KMS-11 (cell line): ENCODE data around the gene MYO16.

ENCODE experiments used
- H2AFZ ChIP-seq: fragments of 200-600 bp; sonication (generic); 2 replicates; pipeline ENCODE4 v1.6.1; 2016; ENCODE audit warnings: antibody characterized with exemption, mixed run types, low read depth
- H3K27ac ChIP-seq: fragments of 200-600 bp; sonication (generic); 2 replicates; pipeline ENCODE4 v1.6.1; 2016; ENCODE audit warnings: mild to moderate bottlenecking, mixed run types
- H3K27me3 ChIP-seq: fragments of 200-600 bp; sonication (generic); 2 replicates; pipeline ENCODE4 v1.6.1; 2017; ENCODE audit warnings: mild to moderate bottlenecking, low read depth, mixed run types, moderate library complexity; ENCODE audit not compliant: insufficient read depth
- H3K36me3 ChIP-seq: fragments of 200-600 bp; sonication (generic); 2 replicates; pipeline ENCODE4 v1.6.1; 2017; ENCODE audit warnings: mild to moderate bottlenecking, mixed run types; ENCODE audit not compliant: insufficient read depth
- H3K4me1 ChIP-seq: fragments of 200-600 bp; sonication (generic); 2 replicates; pipeline ENCODE4 v1.6.1; 2016; ENCODE audit warnings: mild to moderate bottlenecking, low read depth, mixed run types; ENCODE audit not compliant: poor library complexity, severe bottlenecking
- H3K4me2 ChIP-seq: fragments of 200-600 bp; sonication (generic); 2 replicates; pipeline ENCODE4 v1.7.0; 2016; ENCODE audit warnings: mild to moderate bottlenecking, mixed run types
- H3K4me3 ChIP-seq: fragments of 200-600 bp; sonication (generic); IDR thresholded peaks from 2 replicates; pipeline ENCODE4 v1.6.1; 2017; ENCODE audit warnings: low read depth, low read length, mixed read lengths; ENCODE audit not compliant: insufficient read depth
- H3K79me2 ChIP-seq: fragments of 200-600 bp; sonication (generic); 2 replicates; pipeline ENCODE4 v1.6.1; 2016; ENCODE audit warnings: low read depth, mixed run types; ENCODE audit not compliant: insufficient read depth
- H3K9ac ChIP-seq: fragments of 200-600 bp; sonication (generic); 2 replicates; pipeline ENCODE4 v1.6.1; 2016; ENCODE audit warnings: mild to moderate bottlenecking, mixed run types
- H4K20me1 ChIP-seq: fragments of 200-600 bp; sonication (generic); 2 replicates; pipeline ENCODE4 v1.6.1; 2016; ENCODE audit warnings: mild to moderate bottlenecking, mixed run types; ENCODE audit not compliant: insufficient read depth
- TF ChIP-seq, protein P1 (sequence below): fragments of 200-600 bp; sonication (generic); conservative IDR thresholded peaks from 2 replicates; pipeline ENCODE4 v1.6.1; 2017; ENCODE audit warnings: low read depth, mild to moderate bottlenecking, antibody characterized with exemption, low read length, moderate library complexity, mixed read lengths

The MYO16 gene

DNA sequence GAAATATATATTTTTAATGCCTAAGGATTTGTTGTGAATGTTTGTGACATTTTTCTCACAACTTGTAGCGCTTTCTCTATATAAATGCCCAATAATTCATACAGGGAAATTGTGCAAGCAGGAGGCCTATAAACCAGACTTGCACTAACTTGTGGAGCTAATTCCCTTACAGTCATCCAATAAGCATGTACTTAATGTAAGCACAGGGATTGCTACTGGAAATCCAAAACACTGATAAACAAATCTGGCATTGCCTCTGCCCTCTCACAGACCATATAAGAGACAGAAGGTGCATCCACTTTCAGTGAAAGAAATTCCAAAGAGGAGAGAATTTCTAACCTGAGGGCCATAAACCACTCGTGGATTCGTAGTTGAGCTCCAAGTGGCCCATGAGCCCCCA lies 518.8 kb downstream of the MYO16 start:
- Histone ChIP-seq H3K9ac (no peak overlapping the region), H3K27me3 (no peaks in the 10 kb centered on the region), H3K36me3 (no peaks in the 10 kb centered on the region), H2AFZ (no peak overlapping the region), H3K4me3 (no peak overlapping the region), H3K4me2 (no peak overlapping the region), H3K79me2 (no peaks in the 10 kb centered on the region), H3K4me1 (no peaks in the 10 kb centered on the region), H3K27ac (no peak overlapping the region), H4K20me1 (no peaks in the 10 kb centered on the region)
- TF ChIP-seq, protein P1, sequence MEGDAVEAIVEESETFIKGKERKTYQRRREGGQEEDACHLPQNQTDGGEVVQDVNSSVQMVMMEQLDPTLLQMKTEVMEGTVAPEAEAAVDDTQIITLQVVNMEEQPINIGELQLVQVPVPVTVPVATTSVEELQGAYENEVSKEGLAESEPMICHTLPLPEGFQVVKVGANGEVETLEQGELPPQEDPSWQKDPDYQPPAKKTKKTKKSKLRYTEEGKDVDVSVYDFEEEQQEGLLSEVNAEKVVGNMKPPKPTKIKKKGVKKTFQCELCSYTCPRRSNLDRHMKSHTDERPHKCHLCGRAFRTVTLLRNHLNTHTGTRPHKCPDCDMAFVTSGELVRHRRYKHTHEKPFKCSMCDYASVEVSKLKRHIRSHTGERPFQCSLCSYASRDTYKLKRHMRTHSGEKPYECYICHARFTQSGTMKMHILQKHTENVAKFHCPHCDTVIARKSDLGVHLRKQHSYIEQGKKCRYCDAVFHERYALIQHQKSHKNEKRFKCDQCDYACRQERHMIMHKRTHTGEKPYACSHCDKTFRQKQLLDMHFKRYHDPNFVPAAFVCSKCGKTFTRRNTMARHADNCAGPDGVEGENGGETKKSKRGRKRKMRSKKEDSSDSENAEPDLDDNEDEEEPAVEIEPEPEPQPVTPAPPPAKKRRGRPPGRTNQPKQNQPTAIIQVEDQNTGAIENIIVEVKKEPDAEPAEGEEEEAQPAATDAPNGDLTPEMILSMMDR, result no peak

- no peaks in the 10 kb centered on the region for H3K4me1 ChIP-seq
Observed at GRCh38 chr13:109150696-109151095, 521.3 kb downstream of the MYO16 start.

DNA sequence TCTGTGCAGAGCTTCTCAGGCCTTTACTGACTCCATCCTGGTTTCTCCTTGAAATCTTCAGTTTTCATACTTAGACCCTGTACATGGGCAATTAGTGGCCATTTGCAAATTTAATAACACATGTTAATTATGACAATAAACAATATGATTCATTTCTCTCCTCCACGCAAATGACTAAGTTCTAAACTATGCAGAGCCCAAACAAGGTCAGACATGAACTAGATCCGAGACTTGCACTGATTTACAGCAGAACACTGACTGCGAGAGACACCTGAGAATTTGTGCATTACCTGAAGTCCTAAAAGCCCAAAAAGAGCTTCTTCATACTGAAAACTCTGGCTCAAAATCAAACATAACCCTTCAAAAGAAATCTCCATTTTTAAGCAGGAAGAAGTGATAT lies 521.8 kb downstream of the MYO16 start:
- H3K27ac ChIP-seq, result no peak overlapping the region
- no peak overlapping the region for H2AFZ ChIP-seq
- no peak overlapping the region for H3K4me2 ChIP-seq
- no peaks in the 10 kb centered on the region for H3K36me3 ChIP-seq
- H3K4me1 ChIP-seq, result no peaks in the 10 kb centered on the region
- H3K4me3 ChIP-seq, result no peak overlapping the region
- TF ChIP-seq, protein P1, result no peak
- no peaks in the 10 kb centered on the region for H3K79me2 ChIP-seq
- no peak overlapping the region for H3K9ac ChIP-seq
- no peaks in the 10 kb centered on the region for H4K20me1 ChIP-seq
- no peaks in the 10 kb centered on the region for H3K27me3 ChIP-seq

More at GRCh38 chr13:109150696-109151095, 521.3 kb downstream of the MYO16 start:
- Histone ChIP-seq H3K27me3 (no peaks in the 10 kb centered on the region), H3K9ac (no peak overlapping the region), H2AFZ (no peak overlapping the region), H3K4me3 (no peak overlapping the region), H3K27ac (no peak overlapping the region), H3K79me2 (no peaks in the 10 kb centered on the region), H4K20me1 (no peaks in the 10 kb centered on the region), H3K36me3 (no peaks in the 10 kb centered on the region), H3K4me2 (no peak overlapping the region)
- TF ChIP-seq, protein P1, result no peak

- H3K9ac ChIP-seq, result no peak overlapping the region
- no peak overlapping the region for H2AFZ ChIP-seq
- H3K4me3 ChIP-seq, result no peak overlapping the region
- H4K20me1 ChIP-seq, result no peaks in the 10 kb centered on the region
- no peaks in the 10 kb centered on the region for H3K79me2 ChIP-seq
- no peaks in the 10 kb centered on the region for H3K27me3 ChIP-seq
- TF ChIP-seq, protein P1, result no peak
- H3K36me3 ChIP-seq, result no peaks in the 10 kb centered on the region
- no peak overlapping the region for H3K4me2 ChIP-seq
- no peak overlapping the region for H3K27ac ChIP-seq
- H3K4me1 ChIP-seq, result no peaks in the 10 kb centered on the region
Observed at GRCh38 chr13:109151696-109152095, 522.3 kb downstream of the MYO16 start.
